HG03354 (cell line): ENCODE data around the gene SULT1E1.
A peak's percentile ranks its signal among the peaks of the same experiment; 100 is the strongest.

Source experiments
- ATAC-seq: cut with Tn5 transposase; IDR thresholded peaks from one replicate; pipeline ENCODE4 v1.9.1; 2021; ENCODE audit warnings: mild to moderate bottlenecking; ENCODE audit not compliant: unreplicated experiment, poor library complexity, severe bottlenecking

The SULT1E1 gene, protein sequence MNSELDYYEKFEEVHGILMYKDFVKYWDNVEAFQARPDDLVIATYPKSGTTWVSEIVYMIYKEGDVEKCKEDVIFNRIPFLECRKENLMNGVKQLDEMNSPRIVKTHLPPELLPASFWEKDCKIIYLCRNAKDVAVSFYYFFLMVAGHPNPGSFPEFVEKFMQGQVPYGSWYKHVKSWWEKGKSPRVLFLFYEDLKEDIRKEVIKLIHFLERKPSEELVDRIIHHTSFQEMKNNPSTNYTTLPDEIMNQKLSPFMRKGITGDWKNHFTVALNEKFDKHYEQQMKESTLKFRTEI

DNA sequence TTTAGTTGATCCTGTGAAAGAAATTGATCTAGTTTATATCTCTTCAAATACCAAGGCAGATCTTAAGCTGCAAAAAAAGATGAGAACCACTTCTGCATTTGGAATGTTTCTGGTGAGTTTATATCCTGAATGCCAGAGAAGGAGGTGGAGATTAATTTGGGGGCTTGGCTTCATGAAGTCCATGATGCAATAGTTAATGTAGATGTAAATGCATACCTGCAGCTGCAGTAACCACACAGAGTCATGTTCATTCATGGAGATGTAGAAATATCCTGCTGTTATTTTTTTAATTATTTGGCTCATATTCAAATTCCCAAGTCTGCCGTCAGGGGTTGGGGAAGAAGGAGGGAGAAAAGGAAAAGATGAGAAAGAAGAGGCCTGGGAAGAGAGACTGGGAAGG is at the start of gene SULT1E1:
SULT1E1 (minus strand) TSS at position 94 of the 400 bp plus-strand sequence. CDS start 2,501 bp downstream, outside the sequence.
- no peak for ATAC-seq

DNA sequence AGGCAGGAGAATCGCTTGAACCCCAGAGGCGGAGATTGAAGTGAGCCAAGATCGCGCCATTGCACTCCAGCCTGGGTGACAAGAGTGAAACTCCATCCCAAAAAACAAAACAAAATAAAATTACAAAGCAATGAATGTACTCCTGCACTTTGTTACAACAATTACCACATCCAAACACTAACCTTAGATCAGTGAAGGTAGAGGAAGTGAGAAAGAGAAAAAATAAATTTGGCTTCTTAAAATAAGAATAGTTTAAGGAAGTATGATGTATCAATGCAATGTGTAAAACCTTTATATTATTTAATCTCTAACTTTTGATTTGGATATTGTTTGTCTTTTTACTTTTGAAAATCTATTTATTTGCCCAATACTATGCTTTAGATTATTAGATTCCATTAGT is 49.2 kb upstream of the SULT1E1 start:
- peak; percentile 42 for ATAC-seq

DNA sequence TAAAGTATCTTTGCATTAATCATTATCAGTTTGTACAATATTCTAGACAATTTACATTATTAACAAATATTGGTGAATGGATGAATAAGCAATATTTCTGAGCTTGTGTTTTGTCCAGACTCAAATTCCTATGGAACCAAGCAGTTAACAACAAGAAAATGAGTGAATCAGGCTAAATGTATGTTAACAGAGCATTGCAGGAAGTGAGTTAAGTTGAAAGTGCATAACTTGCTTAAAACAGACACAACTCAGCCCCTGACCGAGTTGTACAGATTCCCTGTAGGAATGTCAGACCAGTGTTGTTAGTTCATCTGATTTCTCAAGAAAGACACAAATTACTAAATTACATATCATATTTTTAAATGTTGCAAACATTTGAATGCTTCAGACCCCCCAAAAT is 47.2 kb upstream of the SULT1E1 start:
- ATAC-seq, result no peak

DNA sequence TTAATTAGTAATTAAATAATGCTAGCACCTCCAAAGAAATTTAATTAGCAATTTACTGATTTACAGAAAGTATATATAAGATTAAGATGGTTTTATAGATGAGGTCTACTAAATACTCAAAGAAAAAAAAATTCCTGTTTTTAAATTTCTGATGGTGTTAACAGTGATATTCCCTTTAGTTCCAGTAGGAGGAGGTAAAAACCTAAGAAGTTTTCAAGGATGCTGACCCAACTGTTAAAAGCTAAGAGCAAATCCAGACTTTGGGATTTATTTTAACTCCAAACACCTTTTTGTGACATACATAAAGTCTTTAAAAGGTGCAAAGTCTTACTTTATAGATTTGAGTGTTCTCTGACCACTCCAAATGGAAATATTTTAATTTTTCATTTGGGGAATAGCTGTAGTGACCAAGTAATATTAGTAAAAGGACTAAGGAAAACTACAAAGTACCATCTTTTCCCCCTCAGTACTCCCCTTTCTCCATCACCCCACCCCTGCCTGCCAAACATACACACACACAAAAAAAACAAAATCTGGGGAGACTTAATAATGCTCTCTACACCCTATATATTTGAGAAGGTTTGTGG is 36.7 kb upstream of the SULT1E1 start:
- no peak for ATAC-seq

DNA sequence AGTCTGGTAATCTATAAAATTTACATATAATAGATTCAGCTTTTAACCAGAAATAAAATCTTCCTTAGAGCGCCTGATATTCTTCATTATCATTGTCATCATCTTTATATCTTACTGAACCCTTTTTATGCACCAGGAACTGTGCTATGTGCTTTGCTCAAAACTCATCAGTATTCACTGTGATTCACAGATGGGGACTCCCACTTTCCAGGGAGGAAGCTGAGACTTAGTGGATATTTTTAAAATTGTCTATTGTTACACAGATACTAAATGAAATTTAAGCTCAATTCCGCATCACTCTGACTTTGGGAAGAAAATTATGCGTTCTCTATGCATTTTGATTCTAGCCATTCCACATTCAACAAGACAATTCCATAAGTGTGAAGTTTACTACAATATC is 34.8 kb upstream of the SULT1E1 start:
- ATAC-seq, result no peak

DNA sequence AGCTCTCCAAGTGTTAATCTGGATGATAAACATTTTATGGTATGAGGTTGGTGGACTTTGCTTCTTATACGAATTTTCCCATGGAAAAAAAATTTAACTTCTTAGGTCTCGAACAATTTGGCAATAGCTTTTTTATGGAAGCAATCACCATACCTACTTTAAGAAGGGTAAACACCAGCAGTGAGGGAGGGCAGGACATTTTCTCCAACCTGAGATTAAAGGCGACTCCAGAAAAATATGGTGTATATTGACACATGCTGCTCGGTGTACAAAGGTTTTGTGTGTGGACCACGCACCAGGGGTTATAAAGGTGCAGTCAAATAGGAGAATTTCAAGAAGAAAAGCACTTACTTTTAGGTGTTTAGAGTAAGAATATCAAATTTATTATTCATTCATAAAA is 34.2 kb upstream of the SULT1E1 start:
- ATAC-seq, result no peak

DNA sequence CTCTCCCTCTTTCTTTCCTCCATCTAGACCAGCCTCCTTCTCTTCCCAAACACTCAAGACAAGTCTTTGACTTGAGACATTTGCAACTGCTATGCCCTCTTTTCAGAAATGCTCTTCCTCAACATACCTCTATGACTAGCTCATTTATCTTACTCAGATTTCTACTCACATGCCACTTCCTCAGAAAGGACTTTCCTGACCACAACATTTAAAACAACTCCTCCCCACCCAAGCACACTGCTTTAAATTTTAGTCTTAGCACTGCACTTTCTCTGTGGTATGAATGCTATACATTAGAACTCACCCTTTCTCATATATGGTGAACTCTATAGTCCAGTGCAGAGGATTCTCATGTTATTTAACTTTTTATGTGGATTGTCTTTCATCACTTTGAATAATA is 28.4 kb upstream of the SULT1E1 start:
- peak; percentile 60 for ATAC-seq

DNA sequence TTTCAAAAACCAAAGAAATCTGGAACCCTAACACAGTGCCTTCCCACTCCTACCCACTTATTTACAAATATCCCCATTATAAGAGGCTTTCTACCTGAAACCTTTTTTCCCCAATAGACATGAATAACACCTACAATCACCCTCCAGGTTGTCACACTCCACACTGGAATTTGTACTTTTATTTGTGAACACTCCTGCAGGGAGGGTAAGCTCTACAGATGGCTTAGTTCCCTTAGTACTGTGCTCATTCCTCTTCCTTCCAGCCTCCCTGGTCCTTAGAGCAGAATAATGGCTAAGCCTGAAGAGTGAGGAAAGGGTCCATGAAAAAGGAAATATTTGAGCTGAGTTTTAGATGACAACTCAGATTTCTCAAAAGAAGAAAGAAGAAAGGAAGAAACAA is 22.2 kb upstream of the SULT1E1 start:
- no peak for ATAC-seq

DNA sequence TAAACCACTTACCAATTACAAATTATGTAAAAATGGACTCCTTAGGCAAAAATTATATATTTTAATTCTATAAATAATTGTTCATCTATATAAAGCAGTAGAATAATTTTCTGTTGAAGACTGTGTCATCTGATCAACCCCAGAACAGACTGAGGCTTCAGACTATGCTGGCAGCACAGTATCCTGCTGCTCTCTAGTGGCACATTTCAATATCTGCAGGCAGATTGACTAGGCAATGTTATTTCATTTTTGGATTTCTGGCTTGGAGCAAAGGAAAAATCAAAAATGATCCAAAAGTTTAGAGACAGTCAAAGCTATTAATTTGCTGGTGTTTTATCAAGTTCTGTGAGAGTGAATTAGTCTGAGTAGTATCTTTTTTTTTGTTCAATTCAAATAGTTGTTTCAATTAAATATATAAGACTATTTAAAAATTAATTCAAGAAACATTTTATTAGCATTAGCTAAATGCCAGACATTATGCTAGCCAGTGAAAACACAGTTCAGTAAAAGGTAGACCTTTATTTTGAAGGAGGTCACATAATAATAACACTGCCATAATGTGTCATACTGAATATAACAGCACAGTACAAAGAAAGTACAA is 21.3 kb upstream of the SULT1E1 start:
- ATAC-seq, result peak; percentile 89

DNA sequence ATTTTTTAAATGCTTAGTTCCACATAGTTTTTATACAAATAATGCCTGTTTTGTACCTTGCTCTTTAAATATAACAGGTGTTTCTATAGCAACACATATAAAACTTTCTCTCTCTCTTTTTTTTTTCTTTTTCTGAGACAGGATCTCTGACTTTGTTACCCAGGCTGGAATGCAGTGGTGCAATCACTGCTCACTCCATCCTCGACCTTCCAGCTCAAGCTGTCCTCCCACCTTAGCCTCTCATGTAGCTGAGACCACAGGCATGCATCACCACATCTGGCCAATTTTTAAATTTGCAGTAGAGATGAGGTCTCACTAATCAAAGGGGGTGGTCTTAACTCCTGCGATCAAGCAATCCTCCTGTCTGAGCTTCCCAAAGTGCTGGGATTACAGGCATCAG is 18.3 kb upstream of the SULT1E1 start:
- ATAC-seq, result no peak

DNA sequence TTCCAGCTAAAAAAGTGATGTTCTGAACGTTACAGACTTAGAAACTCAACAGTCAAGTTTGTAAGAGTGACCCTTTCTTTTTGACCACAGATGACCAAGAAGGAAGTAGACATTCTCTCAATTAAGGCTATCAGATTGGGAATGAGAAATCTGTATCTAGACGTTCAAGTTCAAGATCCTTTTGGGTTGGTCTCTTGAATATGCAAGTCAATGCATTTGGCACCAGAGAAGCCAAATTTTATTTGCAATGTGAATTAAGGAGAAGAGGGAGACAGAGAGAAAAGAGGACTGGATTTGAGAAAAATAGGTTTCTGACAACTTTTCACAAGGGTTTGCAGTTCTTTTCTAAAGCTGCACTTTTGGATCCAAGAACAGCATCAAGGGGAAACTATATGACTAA is 17.5 kb upstream of the SULT1E1 start:
- ATAC-seq, result no peak

DNA sequence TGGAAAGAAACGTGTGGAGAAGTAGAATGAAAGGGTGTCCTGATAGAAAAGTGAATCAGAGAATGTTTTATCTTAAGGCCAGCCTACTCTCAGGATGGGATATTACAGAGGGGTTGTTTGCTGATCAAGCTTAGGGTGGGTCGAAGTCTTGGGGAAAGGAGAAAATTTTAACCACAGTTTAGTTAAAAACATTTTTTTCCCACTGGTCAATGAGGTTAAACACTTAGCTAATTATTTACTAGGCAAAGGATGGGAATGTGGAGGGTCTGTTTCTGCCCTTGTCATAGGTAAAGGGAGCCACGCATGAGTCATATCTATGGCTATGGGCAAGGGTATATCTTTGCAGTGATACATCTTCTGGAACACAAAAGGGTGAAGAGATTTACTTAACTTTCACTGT is 16.1 kb upstream of the SULT1E1 start:
- no peak for ATAC-seq

DNA sequence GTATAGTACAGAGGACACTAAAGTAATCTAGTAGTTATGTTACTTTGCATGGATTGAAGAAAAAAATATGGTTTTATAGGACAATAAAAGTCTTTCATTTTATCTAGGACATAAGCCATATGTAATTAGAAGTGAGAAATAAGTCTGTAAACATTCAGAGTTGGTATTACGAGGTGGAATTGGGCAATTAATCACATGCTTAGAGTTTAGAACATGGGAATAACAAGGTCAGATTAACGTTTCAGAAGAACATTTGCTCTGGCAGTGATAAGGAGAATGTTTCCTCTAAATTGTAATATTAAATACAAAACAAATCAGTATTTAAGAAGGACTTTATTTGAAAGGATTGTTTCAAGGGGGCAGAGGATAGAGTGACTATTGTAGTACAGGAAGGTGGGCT is 15.6 kb upstream of the SULT1E1 start:
- no peak for ATAC-seq

DNA sequence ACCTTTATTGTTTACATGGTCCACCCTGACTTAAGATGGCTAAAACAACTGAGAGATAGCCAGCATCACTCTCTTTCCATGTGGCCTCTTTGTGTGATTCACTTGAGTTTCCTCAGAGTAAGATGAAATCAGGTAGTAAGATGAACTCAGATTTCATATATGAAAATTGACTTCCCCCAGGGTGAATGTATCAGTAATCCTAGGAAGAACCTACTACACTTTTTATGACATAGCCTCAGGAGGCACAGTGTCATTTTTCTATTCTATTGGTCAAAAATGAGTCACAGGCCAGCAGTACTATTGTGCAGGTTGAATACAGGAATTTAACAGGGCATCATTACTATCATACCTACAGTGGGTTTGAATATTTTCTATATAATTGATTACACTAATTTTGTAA is 14.6 kb upstream of the SULT1E1 start:
- ATAC-seq, result no peak

DNA sequence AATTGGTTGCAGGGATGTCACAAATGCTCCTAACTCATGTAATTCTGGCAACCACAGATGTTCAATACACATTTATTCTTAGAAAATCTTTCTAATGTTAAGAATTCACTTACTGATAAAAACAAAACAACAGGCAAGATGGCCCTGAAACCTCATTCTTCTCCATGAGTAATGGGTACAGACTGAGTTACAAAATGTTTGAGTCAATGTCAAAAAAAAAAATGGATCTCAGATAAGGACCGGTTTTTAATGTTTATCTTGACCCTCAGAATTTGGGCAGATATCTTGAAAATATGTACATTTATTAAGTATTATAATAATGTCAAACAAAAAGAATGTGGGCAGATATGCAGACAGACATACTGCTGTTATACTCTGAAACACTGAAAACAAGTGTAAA is 1.8 kb upstream of the SULT1E1 start:
- ATAC-seq, result no peak

DNA sequence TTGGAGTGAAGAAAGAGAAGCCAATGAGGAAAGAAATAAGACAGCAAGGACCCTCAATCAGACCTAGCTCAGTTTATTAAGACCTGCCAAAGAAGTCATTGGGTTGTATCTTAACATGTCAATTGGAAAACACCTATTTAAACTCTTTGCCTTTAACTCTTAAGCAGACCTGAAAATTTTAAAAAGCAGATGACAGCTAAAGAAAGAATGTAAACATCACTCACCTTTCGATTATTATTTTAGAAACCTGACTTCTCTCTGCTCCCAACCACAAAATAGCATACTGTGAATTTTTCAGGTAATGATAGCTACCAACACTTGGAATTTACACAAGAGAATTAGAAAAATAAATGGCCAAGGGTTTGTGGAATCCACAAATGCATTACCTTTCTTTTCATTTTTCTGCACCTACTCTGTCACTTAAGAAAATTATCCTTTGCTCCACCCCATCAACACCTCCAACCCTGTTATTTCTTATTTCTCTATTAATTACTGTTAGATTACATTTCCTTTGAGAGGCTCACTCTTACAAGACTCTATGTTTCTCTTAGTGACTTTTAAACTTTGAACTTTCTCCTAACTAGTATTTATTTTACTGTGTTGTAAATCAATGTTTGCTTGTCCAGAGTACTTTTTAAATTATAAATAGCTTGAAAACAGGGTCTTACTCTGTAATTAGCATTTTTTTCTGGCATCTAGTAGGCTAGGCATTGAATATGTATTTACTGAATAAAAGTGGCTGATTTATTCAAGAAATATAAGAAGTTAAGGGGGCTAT is 765 bp upstream of the SULT1E1 start:
- no peak for ATAC-seq

DNA sequence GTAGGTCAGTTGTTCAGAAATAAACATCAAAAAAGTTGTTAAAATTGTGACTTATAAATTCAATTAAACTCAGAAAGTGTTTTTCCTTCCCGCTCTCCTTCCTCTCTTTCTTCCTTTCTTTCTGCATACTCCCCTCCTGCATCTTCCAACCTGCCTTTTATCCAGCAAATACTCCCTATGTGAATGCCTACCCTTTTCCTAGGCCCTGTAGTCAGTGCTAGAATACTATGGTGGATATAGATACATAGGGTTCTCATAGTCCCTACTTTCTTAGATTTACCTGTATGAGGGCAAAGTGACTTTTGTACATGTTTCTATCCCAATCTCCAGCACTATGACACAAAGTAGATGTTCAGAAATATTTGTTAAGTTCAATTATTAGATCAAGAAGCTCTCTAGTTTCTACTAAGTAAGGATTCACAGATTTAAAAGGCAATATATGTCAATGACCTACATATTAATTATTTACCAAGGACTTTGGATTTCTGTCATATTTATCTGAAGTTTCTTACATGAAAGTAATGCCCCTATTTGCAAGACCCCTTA is 732 bp downstream of the SULT1E1 start:
- ATAC-seq, result no peak

DNA sequence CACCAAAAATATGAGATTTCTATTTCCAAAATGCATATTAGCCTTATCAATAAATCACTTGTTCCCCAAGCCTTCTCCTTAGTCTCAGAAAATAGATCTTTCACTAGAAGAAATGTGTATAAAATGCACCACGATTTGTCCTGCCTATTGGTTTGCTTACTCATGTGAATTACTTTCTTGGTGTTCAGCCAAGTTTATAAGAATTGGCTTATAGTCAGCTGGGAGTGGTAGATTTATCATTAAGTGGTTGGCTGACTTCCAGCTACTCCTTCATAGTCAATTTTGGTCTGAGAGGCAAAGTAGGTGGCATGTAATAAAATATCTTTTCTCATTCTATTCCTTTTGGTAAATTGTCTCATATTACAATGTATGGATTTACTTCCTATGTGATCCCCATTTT is 1.3 kb downstream of the SULT1E1 start:
- no peak for ATAC-seq

DNA sequence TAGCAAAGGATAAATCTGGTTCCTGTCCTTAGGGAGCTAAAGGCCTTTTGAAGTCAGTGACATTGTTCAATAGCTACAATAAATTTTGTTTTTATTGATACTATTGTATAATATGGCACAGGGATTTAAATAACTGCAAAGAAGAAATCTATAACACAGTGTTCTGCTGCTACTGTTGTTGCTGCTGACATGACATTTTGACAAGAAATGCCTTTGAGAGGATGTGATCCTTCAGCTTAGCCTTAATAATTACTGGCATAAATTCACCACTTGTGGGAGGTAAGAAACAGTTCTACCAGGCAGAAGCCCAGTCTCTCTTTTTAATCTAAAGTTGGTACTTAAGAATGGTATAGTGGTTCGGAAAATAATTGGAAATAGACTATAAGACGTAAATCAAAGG is 4.1 kb downstream of the SULT1E1 start:
- no peak for ATAC-seq

DNA sequence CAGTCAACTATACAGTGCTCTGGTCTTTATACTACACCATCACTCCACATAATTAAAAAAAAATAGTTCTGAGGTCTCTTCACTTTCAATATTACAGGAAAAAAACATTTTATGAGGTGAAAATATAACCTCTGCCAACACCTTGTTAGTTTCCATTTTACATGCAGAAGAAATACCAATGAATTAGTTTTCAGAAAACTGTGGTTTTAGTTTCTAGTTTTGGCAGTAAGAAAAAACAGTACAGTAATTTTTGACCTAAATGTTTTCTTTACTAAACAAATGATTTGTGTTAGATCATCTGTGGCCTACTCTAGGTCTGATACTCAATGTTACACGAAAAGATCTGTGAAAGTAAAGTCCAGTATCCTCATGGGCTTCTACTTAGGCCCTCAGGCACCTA is 10.0 kb downstream of the SULT1E1 start:
- ATAC-seq, result peak; percentile 84
